ENCODE measurements around the gene TMED4.

- TF ChIP-seq, protein P1, sequence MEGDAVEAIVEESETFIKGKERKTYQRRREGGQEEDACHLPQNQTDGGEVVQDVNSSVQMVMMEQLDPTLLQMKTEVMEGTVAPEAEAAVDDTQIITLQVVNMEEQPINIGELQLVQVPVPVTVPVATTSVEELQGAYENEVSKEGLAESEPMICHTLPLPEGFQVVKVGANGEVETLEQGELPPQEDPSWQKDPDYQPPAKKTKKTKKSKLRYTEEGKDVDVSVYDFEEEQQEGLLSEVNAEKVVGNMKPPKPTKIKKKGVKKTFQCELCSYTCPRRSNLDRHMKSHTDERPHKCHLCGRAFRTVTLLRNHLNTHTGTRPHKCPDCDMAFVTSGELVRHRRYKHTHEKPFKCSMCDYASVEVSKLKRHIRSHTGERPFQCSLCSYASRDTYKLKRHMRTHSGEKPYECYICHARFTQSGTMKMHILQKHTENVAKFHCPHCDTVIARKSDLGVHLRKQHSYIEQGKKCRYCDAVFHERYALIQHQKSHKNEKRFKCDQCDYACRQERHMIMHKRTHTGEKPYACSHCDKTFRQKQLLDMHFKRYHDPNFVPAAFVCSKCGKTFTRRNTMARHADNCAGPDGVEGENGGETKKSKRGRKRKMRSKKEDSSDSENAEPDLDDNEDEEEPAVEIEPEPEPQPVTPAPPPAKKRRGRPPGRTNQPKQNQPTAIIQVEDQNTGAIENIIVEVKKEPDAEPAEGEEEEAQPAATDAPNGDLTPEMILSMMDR (IDR thresholded peaks at IDR 0.05; ENCODE audit: insufficient read depth, low read length, poor library complexity, severe bottlenecking) = no peak
- no peak for TF ChIP-seq EZH2phosphoT487 (conservative IDR thresholded peaks at IDR 0.05; ENCODE audit: low read length)
Measured at GRCh38 chr7:44625526-44626471, 43.8 kb upstream of the TMED4 start.
